GM18870 (cell line): ENCODE results near the gene CLIC5.

ENCODE experiments used
- ATAC-seq: cut with Tn5 transposase; IDR thresholded peaks from one replicate; pipeline ENCODE4 v1.9.1; 2021; ENCODE audit warnings: moderate library complexity; ENCODE audit not compliant: unreplicated experiment

The CLIC5 gene

GRCh38 chr6:45966797-45967196 lies 48.9 kb downstream of the CLIC5 start:
- no peak for ATAC-seq

- no peak for ATAC-seq
Observed at GRCh38 chr6:45966340-45966739, 49.3 kb downstream of the CLIC5 start.

- no peak for ATAC-seq
Observed at GRCh38 chr6:45965792-45966191, 49.9 kb downstream of the CLIC5 start.

- ATAC-seq: no peak
Observed at GRCh38 chr6:45965007-45965406, 50.7 kb downstream of the CLIC5 start.

- ATAC-seq: no peak
Observed at GRCh38 chr6:45964300-45964699, 51.4 kb downstream of the CLIC5 start.

GRCh38 chr6:45963896-45964295 lies 51.8 kb downstream of the CLIC5 start:
- ATAC-seq: no peak

- no peak for ATAC-seq
Observed at GRCh38 chr6:45961125-45961524, 54.5 kb downstream of the CLIC5 start.

- no peak for ATAC-seq
Observed at GRCh38 chr6:45959534-45960145, 56.0 kb downstream of the CLIC5 start.

GRCh38 chr6:45956663-45957062 lies 59.0 kb downstream of the CLIC5 start:
- ATAC-seq: no peak

GRCh38 chr6:45956176-45956575 lies 59.5 kb downstream of the CLIC5 start:
- ATAC-seq: no peak

- ATAC-seq: no peak
Observed at GRCh38 chr6:45955597-45955996, 60.1 kb downstream of the CLIC5 start.

GRCh38 chr6:45952546-45952945 lies 63.1 kb downstream of the CLIC5 start:
- no peak for ATAC-seq

GRCh38 chr6:45952168-45952529 lies 63.5 kb downstream of the CLIC5 start:
- no peak for ATAC-seq

- no peak for ATAC-seq
Observed at GRCh38 chr6:45951321-45952167, 64.1 kb downstream of the CLIC5 start.

- no peak for ATAC-seq
Observed at GRCh38 chr6:45949256-45949655, 66.4 kb downstream of the CLIC5 start.

GRCh38 chr6:45947807-45948206 lies 67.9 kb downstream of the CLIC5 start:
- ATAC-seq: no peak

GRCh38 chr6:45946887-45947286 lies 68.8 kb downstream of the CLIC5 start:
- no peak for ATAC-seq

GRCh38 chr6:45946352-45946751 lies 69.3 kb downstream of the CLIC5 start:
- no peak for ATAC-seq

GRCh38 chr6:45942953-45943352 lies 72.7 kb downstream of the CLIC5 start:
- ATAC-seq: no peak

- no peak for ATAC-seq
Observed at GRCh38 chr6:45933855-45934254, 81.8 kb downstream of the CLIC5 start.

GRCh38 chr6:45931232-45931631 lies 84.4 kb downstream of the CLIC5 start:
- no peak for ATAC-seq

- ATAC-seq: no peak
Observed at GRCh38 chr6:45930420-45931040, 85.1 kb downstream of the CLIC5 start.
